ENCODE results near the gene PAX9. TPM values are rescaled to one million over a fixed set of nuclear protein-coding genes. Genes with fewer than 3 reads are reported as not detected.

PAX9 gene
- total RNA-seq, 4 donors from 2014 or later, result 0.26 to 0.98 (median 0.29) TPM; not detected in 1

DNA sequence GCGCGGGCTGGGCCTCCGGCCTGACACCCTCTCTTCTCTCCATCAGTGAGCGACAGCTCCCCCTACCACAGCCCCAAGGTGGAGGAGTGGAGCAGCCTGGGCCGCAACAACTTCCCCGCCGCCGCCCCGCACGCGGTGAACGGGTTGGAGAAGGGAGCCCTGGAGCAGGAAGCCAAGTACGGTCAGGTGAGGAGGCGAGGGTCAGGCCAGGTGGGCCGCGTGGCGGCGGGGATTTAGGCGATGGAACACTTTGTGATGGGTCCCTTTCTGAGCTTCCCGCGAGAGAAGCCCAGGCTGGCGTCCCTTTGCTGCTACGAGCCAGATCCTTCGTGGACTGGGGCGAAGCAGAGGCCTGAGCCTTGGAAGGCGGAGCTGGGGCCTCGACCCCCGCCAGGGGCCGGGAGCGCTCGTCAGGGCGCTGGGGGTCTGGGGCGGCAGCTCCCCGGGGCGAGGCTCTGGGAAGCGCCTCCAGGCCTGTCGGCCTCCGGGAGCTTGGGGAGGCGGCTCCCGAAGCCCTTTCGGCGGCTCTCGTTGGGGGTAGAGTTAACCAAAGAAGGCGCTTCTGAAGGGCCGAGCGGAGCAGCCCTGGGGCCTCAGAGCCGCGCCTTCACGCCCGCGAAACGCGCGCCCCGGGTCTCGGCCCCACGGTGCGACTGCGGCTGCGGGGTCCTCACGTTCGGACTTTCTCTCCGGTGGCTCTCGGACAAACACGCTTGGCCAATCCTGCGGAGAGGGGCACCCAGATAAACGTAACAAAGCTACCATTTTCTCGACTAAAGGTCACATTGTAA is 5.0 kb downstream of the PAX9 start:
- DNase-seq, result no peak
- Histone ChIP-seq H3K4me3 (no peak overlapping the region), H3K36me3 (no peaks in the 10 kb centered on the region), H3K9me3 (no peaks in the 10 kb centered on the region), H3K27ac (no peak overlapping the region), H3K4me1 (peaks cover 0 to 14% of the 10 kb centered on the region in 2 donors), H3K27me3 (peaks cover 9 to 99% of the 10 kb centered on the region in 2 donors)
- TF ChIP-seq POLR2A (IDR thresholded peaks at IDR 0.05), result no peak
- TF ChIP-seq, protein P1, sequence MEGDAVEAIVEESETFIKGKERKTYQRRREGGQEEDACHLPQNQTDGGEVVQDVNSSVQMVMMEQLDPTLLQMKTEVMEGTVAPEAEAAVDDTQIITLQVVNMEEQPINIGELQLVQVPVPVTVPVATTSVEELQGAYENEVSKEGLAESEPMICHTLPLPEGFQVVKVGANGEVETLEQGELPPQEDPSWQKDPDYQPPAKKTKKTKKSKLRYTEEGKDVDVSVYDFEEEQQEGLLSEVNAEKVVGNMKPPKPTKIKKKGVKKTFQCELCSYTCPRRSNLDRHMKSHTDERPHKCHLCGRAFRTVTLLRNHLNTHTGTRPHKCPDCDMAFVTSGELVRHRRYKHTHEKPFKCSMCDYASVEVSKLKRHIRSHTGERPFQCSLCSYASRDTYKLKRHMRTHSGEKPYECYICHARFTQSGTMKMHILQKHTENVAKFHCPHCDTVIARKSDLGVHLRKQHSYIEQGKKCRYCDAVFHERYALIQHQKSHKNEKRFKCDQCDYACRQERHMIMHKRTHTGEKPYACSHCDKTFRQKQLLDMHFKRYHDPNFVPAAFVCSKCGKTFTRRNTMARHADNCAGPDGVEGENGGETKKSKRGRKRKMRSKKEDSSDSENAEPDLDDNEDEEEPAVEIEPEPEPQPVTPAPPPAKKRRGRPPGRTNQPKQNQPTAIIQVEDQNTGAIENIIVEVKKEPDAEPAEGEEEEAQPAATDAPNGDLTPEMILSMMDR (IDR thresholded peaks at IDR 0.05), result no peak
- intact Hi-C loops (cut with DNase I; ENCODE audit: low total_unique reads), result no loop called here

DNA sequence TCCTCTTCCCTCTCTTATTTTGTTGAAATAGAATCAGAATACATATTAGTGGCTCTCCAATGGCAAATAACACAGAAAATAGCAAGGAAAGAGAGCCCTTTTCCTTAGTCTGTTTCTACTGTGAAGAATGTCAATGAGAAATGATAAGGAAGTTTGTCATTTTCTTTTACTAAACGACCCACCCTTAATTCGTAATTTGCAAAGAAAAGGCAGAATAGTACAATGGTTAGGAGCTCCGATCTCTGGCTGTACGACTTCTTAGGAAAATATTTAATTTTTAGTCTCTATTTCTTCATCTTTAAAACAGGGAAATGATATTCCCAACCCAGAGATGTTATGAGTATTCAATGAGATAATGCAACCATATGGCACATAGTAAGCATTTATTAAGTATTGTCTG is 6.0 kb downstream of the PAX9 start:
- peaks cover 0 to 3% of the 10 kb centered on the region in 2 donors for H3K4me1 ChIP-seq
- no peak for DNase-seq
- intact Hi-C loops (cut with DNase I; ENCODE audit: low total_unique reads), result no loop called here

DNA sequence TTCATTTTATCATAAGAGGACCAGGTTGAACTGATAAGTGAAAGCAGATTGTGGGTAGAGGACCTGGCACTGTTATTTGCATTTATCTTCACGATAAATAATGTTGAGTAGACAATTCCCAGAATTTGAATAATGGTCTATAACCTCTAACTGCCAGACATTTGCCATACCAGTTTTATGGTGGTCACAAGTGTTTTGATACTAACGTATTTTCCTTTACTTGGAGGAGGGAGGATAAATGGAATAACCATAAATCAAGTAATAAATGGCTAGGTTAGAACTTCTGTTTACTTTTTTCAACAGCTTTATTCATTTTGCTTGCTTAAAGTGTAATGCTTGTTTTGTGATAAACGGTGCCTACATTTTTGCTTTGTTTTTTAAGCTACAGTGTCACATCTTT is 9.5 kb downstream of the PAX9 start:
- Histone ChIP-seq H3K36me3 (no peaks in the 10 kb centered on the region), H3K9me3 (no peaks in the 10 kb centered on the region), H3K27ac (no peak overlapping the region), H3K27me3 (peaks cover 0 to 71% of the 10 kb centered on the region in 2 donors), H3K4me1 (no peaks in the 10 kb centered on the region), H3K4me3 (no peak overlapping the region)
- intact Hi-C loops (cut with DNase I; ENCODE audit: low total_unique reads), result no loop called here
- no peak for DNase-seq
- TF ChIP-seq, protein P1 (IDR thresholded peaks at IDR 0.05), result no peak
- no peak for TF ChIP-seq POLR2A (IDR thresholded peaks at IDR 0.05)

More for the DNA sequence above, 6.0 kb downstream of the PAX9 start:
- TF ChIP-seq, protein P1 (IDR thresholded peaks at IDR 0.05), result no peak
- TF ChIP-seq POLR2A (IDR thresholded peaks at IDR 0.05), result no peak
- no peak overlapping the region for H3K27ac ChIP-seq
- H3K27me3 ChIP-seq, result peaks cover 8 to 98% of the 10 kb centered on the region in 2 donors
- H3K4me3 ChIP-seq, result no peak overlapping the region
- H3K9me3 ChIP-seq, result no peaks in the 10 kb centered on the region
- H3K36me3 ChIP-seq, result no peaks in the 10 kb centered on the region

DNA sequence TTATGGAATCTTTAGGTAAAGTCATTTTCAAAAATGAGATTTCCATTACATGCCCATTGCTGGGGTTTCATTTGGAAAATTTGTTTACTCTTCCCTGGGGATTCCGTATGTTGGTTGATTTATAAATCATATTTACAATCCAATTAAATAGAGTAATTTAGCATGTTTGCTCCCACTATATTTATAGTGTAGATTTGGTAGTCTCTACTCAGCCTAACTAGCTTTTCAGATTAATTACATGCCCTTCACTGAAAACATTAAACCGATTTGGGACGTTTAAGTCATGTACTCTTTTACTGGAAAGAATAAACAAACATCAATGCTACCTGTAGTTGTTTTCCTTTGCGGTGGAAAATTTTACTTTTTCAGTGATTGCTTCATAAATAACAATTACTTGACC is 10.4 kb downstream of the PAX9 start:
- TF ChIP-seq POLR2A (IDR thresholded peaks at IDR 0.05), result no peak
- TF ChIP-seq, protein P1 (IDR thresholded peaks at IDR 0.05), result no peak
- peaks cover 0 to 62% of the 10 kb centered on the region in 2 donors for H3K27me3 ChIP-seq

DNA sequence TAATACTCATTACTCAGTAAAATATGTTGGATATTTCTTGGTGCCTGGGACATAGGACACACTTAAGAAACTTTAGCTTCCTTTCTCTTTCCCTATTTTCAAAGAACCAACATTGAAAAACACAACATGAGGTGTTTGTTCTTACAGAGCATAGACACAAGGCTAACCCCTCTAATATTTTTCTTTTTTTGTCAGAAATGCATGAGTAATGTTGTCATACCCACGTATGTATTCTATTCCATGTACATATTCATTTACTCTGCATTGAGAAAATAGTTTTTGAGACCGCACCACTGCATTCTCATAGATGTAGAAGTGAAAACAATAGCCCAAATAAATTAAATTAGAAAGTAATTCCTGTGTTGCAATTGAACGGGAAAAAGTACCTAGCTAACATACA is 13.0 kb downstream of the PAX9 start:
- Histone ChIP-seq H3K4me3 (no peak overlapping the region), H3K9me3 (no peaks in the 10 kb centered on the region), H3K27me3 (peaks cover 0 to 37% of the 10 kb centered on the region in 2 donors), H3K4me1 (no peaks in the 10 kb centered on the region), H3K27ac (no peak overlapping the region), H3K36me3 (no peaks in the 10 kb centered on the region)
- no peak for TF ChIP-seq POLR2A (IDR thresholded peaks at IDR 0.05)
- TF ChIP-seq, protein P1 (IDR thresholded peaks at IDR 0.05), result no peak
- intact Hi-C loops (cut with DNase I; ENCODE audit: low total_unique reads), result no loop called here
- DNase-seq, result no peak

More for the DNA sequence above, 10.4 kb downstream of the PAX9 start:
- H3K9me3 ChIP-seq, result no peaks in the 10 kb centered on the region
- no peaks in the 10 kb centered on the region for H3K36me3 ChIP-seq
- intact Hi-C loops (cut with DNase I; ENCODE audit: low total_unique reads), result no loop called here
- DNase-seq, result no peak
- no peaks in the 10 kb centered on the region for H3K4me1 ChIP-seq
- H3K4me3 ChIP-seq, result no peak overlapping the region
- H3K27ac ChIP-seq, result no peak overlapping the region

Measured in uterus (tissue), 4 donors.